ENCODE data around the gene CCR1.
"Not testable (repeated sequence)": the region's sequence is repeated elsewhere in the genome, so short reads cannot be mapped to it uniquely, and the experiment has no call there.

- not testable (repeated sequence) for TF ChIP-seq POLR2AphosphoS5 (IDR thresholded peaks at IDR 0.05; ENCODE audit: borderline replicate concordance, low read depth, low read length); EZH2 (IDR thresholded peaks at IDR 0.05)
These were observed 50.4 kb downstream of the CCR1 start for GRCh38 chr3:46157685-46158084.

All from SK-N-MC (cell line).